ENCODE results near the gene SLFN12L.

DNA sequence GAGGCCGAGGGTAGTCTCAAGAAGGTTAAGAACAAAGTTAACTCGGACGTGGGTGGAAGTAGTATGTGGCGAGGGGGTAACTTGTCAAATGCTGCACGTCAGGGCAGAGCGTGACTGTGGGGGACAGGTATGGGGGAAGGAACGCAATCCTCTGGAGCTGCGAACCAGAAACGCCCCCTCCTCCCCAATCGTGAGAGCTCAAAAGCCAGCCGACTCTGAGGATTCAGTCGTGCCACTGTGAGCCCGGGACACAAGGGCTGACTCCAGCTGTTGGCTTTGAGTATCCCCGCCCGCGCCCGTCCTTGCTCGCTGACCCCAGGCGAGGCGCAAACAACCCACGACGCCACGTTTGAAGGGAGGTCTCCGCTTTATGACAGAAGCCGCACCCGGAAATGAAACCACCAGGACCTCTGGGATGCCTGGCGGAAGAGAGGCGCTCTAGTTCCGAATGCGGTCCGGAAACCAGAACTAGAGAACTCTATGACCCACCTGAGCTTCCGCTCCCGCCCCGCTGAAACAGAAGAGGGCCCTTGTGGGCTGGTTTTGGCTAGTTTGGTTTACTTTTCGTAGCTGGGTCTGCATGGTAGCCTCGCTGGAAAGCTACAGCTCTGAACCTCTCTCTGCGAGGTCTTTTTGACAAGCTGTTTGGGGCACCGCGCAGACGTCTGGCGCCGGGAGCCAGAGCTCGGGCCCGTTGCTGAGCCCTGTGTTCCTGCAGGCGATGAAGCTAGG lies 40.9 kb upstream of the SLFN12L start, which contains the start of gene PEX12:
- no peak for TF ChIP-seq ZNF317 (CRISPR knock-in tag; IDR thresholded peaks at IDR 0.05; ENCODE audit: borderline replicate concordance, low read depth)
- TF ChIP-seq, protein P1, sequence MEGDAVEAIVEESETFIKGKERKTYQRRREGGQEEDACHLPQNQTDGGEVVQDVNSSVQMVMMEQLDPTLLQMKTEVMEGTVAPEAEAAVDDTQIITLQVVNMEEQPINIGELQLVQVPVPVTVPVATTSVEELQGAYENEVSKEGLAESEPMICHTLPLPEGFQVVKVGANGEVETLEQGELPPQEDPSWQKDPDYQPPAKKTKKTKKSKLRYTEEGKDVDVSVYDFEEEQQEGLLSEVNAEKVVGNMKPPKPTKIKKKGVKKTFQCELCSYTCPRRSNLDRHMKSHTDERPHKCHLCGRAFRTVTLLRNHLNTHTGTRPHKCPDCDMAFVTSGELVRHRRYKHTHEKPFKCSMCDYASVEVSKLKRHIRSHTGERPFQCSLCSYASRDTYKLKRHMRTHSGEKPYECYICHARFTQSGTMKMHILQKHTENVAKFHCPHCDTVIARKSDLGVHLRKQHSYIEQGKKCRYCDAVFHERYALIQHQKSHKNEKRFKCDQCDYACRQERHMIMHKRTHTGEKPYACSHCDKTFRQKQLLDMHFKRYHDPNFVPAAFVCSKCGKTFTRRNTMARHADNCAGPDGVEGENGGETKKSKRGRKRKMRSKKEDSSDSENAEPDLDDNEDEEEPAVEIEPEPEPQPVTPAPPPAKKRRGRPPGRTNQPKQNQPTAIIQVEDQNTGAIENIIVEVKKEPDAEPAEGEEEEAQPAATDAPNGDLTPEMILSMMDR (IDR thresholded peaks at IDR 0.05): no peak
- TF ChIP-seq, protein P2, sequence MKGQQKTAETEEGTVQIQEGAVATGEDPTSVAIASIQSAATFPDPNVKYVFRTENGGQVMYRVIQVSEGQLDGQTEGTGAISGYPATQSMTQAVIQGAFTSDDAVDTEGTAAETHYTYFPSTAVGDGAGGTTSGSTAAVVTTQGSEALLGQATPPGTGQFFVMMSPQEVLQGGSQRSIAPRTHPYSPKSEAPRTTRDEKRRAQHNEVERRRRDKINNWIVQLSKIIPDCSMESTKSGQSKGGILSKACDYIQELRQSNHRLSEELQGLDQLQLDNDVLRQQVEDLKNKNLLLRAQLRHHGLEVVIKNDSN (CRISPR knock-in tag; IDR thresholded peaks at IDR 0.05): no peak; the same call in 1 of the 2 replicates
- no peak for TF ChIP-seq TCF7 (CRISPR knock-in tag; IDR thresholded peaks at IDR 0.05; ENCODE audit: low read depth)
- no peak for TF ChIP-seq TP53 (CRISPR knock-in tag; IDR thresholded peaks at IDR 0.05)
- peak; percentile 71 for TF ChIP-seq SP1 (CRISPR knock-in tag; conservative IDR thresholded peaks at IDR 0.05)
- no peak for TF ChIP-seq FOXP1 (CRISPR knock-in tag; IDR thresholded peaks at IDR 0.05; ENCODE audit: borderline replicate concordance)
- no peak for TF ChIP-seq IRF2 (CRISPR knock-in tag; IDR thresholded peaks at IDR 0.05; ENCODE audit: borderline replicate concordance, low read depth)
- no peak for TF ChIP-seq ZNF416 (CRISPR knock-in tag; IDR thresholded peaks at IDR 0.05)
- TF ChIP-seq, protein P3, sequence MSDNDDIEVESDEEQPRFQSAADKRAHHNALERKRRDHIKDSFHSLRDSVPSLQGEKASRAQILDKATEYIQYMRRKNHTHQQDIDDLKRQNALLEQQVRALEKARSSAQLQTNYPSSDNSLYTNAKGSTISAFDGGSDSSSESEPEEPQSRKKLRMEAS (CRISPR knock-in tag; IDR thresholded peaks at IDR 0.05): peak; percentile 32; the same call in 1 of the 2 replicates
- TF ChIP-seq FOXK1 (CRISPR knock-in tag; IDR thresholded peaks at IDR 0.05): peak; percentile 80; the same call in 1 of the 2 replicates
- TF ChIP-seq CREB1 (CRISPR knock-in tag; IDR thresholded peaks at IDR 0.05): 0 out of 2 replicates have a peak, but pooled peaks have one; percentile 17
- TF ChIP-seq, protein P4, sequence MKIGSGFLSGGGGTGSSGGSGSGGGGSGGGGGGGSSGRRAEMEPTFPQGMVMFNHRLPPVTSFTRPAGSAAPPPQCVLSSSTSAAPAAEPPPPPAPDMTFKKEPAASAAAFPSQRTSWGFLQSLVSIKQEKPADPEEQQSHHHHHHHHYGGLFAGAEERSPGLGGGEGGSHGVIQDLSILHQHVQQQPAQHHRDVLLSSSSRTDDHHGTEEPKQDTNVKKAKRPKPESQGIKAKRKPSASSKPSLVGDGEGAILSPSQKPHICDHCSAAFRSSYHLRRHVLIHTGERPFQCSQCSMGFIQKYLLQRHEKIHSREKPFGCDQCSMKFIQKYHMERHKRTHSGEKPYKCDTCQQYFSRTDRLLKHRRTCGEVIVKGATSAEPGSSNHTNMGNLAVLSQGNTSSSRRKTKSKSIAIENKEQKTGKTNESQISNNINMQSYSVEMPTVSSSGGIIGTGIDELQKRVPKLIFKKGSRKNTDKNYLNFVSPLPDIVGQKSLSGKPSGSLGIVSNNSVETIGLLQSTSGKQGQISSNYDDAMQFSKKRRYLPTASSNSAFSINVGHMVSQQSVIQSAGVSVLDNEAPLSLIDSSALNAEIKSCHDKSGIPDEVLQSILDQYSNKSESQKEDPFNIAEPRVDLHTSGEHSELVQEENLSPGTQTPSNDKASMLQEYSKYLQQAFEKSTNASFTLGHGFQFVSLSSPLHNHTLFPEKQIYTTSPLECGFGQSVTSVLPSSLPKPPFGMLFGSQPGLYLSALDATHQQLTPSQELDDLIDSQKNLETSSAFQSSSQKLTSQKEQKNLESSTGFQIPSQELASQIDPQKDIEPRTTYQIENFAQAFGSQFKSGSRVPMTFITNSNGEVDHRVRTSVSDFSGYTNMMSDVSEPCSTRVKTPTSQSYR (CRISPR knock-in tag; IDR thresholded peaks at IDR 0.05): no peak
- TF ChIP-seq, protein P5, sequence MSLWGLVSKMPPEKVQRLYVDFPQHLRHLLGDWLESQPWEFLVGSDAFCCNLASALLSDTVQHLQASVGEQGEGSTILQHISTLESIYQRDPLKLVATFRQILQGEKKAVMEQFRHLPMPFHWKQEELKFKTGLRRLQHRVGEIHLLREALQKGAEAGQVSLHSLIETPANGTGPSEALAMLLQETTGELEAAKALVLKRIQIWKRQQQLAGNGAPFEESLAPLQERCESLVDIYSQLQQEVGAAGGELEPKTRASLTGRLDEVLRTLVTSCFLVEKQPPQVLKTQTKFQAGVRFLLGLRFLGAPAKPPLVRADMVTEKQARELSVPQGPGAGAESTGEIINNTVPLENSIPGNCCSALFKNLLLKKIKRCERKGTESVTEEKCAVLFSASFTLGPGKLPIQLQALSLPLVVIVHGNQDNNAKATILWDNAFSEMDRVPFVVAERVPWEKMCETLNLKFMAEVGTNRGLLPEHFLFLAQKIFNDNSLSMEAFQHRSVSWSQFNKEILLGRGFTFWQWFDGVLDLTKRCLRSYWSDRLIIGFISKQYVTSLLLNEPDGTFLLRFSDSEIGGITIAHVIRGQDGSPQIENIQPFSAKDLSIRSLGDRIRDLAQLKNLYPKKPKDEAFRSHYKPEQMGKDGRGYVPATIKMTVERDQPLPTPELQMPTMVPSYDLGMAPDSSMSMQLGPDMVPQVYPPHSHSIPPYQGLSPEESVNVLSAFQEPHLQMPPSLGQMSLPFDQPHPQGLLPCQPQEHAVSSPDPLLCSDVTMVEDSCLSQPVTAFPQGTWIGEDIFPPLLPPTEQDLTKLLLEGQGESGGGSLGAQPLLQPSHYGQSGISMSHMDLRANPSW (CRISPR knock-in tag; conservative IDR thresholded peaks at IDR 0.05; ENCODE audit: low read depth): no peak

Measured in WTC11 (cell line).